ENCODE results near the gene SF3B2. TPM values are rescaled to one million over a fixed set of nuclear protein-coding genes. Genes with fewer than 3 reads are reported as not detected.
A peak's percentile ranks its signal among the peaks of the same experiment; 100 is the strongest.
"Not testable (repeated sequence)": the region's sequence is repeated elsewhere in the genome, so short reads cannot be mapped to it uniquely, and the experiment has no call there.

Gene SF3B2
- polyA plus RNA-seq, 3 donors = 32.1 to 107 (median 52.6) TPM

DNA sequence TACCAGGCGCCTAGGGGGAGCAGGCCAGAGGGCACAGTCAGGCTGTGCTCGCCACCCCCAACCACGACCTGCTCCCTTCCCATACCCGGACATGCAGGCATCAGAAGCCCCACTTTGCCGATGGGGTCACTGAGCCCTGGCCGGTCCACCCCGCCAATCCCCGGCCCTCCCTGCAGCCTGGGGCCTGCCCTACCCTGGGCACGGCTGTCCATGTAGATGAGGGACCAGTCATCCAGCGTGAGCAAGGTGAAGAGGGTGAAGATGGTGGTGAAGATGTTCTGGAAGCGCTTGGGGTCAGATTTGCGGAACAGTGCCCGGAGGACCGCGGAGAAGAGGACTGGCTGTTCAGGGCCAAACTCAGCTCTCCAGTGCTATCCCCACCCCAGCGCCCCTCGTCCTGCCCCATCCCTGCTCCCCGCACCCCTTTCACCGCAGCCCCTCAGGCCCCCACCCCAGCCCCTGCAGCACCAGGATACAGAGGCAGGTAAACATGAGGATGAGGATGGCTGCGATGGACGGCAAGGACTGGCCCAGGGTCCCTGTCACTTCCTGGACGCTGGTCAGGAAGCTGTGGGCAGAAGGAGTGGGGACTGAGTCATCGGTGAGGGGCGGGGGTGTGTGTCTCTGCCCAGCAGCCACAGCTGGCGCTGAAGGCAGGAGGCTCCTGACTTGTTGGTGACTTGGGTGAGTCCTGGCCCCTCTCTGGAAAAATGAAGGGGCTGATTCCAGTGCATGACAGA is 31.4 kb upstream of the SF3B2 start:
- H3K4me1 ChIP-seq (ENCODE audit: control insufficient read depth in 1 of 2, insufficient read depth in 2 of 2, low read length in 2 of 2) = peaks cover 31 to 32% of the 10 kb centered on the region in 2 donors
- peak overlapping the region; percentile 31 to 91 for H3K27ac ChIP-seq (ENCODE audit: low read depth in 1 of 2, low read length in 2 of 2)
- H3K27me3 Mint-ChIP-seq (ENCODE audit: low read depth in 3 of 3) = peaks cover 9 to 11% (median 10%) of the 10 kb centered on the region in 3 donors
- TF ChIP-seq, protein P1, sequence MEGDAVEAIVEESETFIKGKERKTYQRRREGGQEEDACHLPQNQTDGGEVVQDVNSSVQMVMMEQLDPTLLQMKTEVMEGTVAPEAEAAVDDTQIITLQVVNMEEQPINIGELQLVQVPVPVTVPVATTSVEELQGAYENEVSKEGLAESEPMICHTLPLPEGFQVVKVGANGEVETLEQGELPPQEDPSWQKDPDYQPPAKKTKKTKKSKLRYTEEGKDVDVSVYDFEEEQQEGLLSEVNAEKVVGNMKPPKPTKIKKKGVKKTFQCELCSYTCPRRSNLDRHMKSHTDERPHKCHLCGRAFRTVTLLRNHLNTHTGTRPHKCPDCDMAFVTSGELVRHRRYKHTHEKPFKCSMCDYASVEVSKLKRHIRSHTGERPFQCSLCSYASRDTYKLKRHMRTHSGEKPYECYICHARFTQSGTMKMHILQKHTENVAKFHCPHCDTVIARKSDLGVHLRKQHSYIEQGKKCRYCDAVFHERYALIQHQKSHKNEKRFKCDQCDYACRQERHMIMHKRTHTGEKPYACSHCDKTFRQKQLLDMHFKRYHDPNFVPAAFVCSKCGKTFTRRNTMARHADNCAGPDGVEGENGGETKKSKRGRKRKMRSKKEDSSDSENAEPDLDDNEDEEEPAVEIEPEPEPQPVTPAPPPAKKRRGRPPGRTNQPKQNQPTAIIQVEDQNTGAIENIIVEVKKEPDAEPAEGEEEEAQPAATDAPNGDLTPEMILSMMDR (IDR thresholded peaks at IDR 0.05) = no peak
- peaks cover 8 to 9% of the 10 kb centered on the region in 2 donors for H3K36me3 ChIP-seq (replicated peaks in 1 of 2; ENCODE audit: control insufficient read depth in 1 of 2, insufficient read depth in 2 of 2, low read length in 2 of 2)
- H2AFZ ChIP-seq (ENCODE audit: insufficient read depth, low read depth, low read length, poor library complexity, severe bottlenecking) = peak overlapping the region; percentile 68
- WGBS (ENCODE audit: insufficient coverage) = 57% methylated on average over 15 of the region's 25 CpGs
- no peaks in the 10 kb centered on the region for H3K9me3 ChIP-seq (replicated peaks in 1 of 2; ENCODE audit: control insufficient read depth in 1 of 2, insufficient read depth in 1 of 2, low read length in 2 of 2)
- DNase-seq = peak; percentile 90 to 96 (median 95)
- H3K4me2 ChIP-seq (replicated peaks; ENCODE audit: extremely low read depth, low read length, poor library complexity, severe bottlenecking) = peak overlapping the region; percentile 70
- peaks cover 31% of the 10 kb centered on the region for H3K4me1 Mint-ChIP-seq
- peaks cover 0 to 4% of the 10 kb centered on the region in 2 donors for H3K27me3 ChIP-seq (ENCODE audit: control insufficient read depth in 2 of 2, insufficient read depth in 2 of 2, low read length in 2 of 2)
- H3K9me3 Mint-ChIP-seq = peaks cover 0 to 2% (median 0%) of the 10 kb centered on the region in 7 donors
- intact Hi-C loops (cut with micrococcal nuclease) = loop anchor here in 1 of 2 donors (5.0 kb wide), 1 partner anchor 33 kb away; no protein-coding TSS in a partner anchor
- H3K4me3 Mint-ChIP-seq = peak overlapping the region; percentile 65 to 77
- H4K20me1 ChIP-seq (ENCODE audit: insufficient read depth, low read length) = no peaks in the 10 kb centered on the region
- H3K4me3 ChIP-seq (replicated peaks in 1 of 3; ENCODE audit: low read depth in 2 of 3, low read length in 3 of 3) = peak overlapping the region in 2 of 3 experiments; percentile 18 to 69
- H3K27ac Mint-ChIP-seq = peak overlapping the region; percentile 77 to 96 (median 91)
- peak overlapping the region; percentile 69 for H3K9ac ChIP-seq (ENCODE audit: insufficient read depth, low read length, poor library complexity, severe bottlenecking)
- peaks cover 20 to 26% of the 10 kb centered on the region in 2 donors for H3K36me3 Mint-ChIP-seq
- H3K79me2 ChIP-seq (ENCODE audit: insufficient read depth, low read length) = peaks cover 11% of the 10 kb centered on the region

DNA sequence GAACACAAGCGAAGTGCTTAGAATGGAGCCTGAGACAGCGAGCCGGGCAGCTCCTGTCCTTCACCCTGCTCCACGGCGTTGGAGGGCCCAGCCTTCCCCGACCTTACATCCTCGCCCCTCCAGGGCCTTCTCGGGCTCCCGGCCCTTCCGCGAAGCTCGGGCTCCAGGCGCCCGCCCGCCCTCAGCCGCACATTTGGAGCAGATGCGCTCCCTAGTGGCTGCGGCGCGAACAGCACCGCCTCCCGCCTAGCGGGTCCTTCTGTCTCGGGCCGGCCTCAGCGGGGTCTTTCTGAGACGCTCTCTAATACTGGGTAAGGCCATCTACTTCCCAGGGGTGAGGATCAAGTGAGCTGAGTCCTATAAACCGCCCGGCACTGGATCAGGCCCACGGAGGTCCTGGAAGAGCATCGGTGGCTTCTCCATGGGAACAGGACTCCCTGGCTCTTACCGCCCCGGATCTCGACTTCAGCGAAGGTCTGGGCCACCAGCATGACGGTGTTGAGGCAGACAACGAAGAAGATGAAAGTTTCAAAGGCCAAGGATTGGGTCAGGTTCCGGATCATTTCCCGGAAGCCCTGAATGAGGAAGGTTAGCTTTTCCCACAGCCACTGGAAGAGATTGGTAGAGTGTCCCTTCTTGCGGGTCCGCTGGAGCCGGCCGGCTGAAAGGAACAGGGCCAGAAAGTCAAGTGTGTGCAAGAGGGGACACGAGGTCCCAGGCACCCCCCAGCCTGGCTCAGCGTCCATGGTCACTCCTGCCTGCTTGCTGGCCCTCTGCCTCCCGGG is 29.6 kb upstream of the SF3B2 start:
- Mint-ChIP-seq H3K4me3 (peak overlapping the region; percentile 57 to 84), H3K36me3 (peaks cover 9 to 12% of the 10 kb centered on the region in 2 donors), H3K9me3 (peaks cover 0 to 2% (median 0%) of the 10 kb centered on the region in 7 donors), H3K27me3 (ENCODE audit: low read depth in 3 of 3) (peaks cover 11 to 14% (median 13%) of the 10 kb centered on the region in 3 donors), H3K4me1 (peaks cover 31% of the 10 kb centered on the region), H3K27ac (peak overlapping the region in 5 of 7 donors; percentile 30 to 93 (median 77))
- H3K36me3 ChIP-seq (replicated peaks in 1 of 2; ENCODE audit: control insufficient read depth in 1 of 2, insufficient read depth in 2 of 2, low read length in 2 of 2) = peaks cover 0 to 5% of the 10 kb centered on the region in 2 donors
- H3K27ac ChIP-seq (ENCODE audit: low read depth in 1 of 2, low read length in 2 of 2) = no peak overlapping the region
- H3K4me1 ChIP-seq (ENCODE audit: control insufficient read depth in 1 of 2, insufficient read depth in 2 of 2, low read length in 2 of 2) = peaks cover 31 to 32% of the 10 kb centered on the region in 2 donors
- H4K20me1 ChIP-seq (ENCODE audit: insufficient read depth, low read length) = no peaks in the 10 kb centered on the region
- H3K4me3 ChIP-seq (replicated peaks in 1 of 3; ENCODE audit: low read depth in 2 of 3, low read length in 3 of 3) = peak overlapping the region in 1 of 3 experiments; percentile 42
- peak overlapping the region; percentile 34 for H3K9ac ChIP-seq (ENCODE audit: insufficient read depth, low read length, poor library complexity, severe bottlenecking)
- H3K79me2 ChIP-seq (ENCODE audit: insufficient read depth, low read length) = peaks cover 11% of the 10 kb centered on the region
- peak; percentile 65 to 76 (median 70) for DNase-seq
- H3K4me2 ChIP-seq (replicated peaks; ENCODE audit: extremely low read depth, low read length, poor library complexity, severe bottlenecking) = peak overlapping the region; percentile 69
- peaks cover 0 to 4% of the 10 kb centered on the region in 2 donors for H3K27me3 ChIP-seq (ENCODE audit: control insufficient read depth in 2 of 2, insufficient read depth in 2 of 2, low read length in 2 of 2)
- peak overlapping the region; percentile 80 for H2AFZ ChIP-seq (ENCODE audit: insufficient read depth, low read depth, low read length, poor library complexity, severe bottlenecking)
- intact Hi-C loops (cut with micrococcal nuclease) = loop anchor here in 1 of 2 donors (2.0 to 5.0 kb wide), 2 partner anchors 20 to 35 kb away; partner anchors contain the start of genes BANF1 and EIF1AD
- no peaks in the 10 kb centered on the region for H3K9me3 ChIP-seq (replicated peaks in 1 of 2; ENCODE audit: control insufficient read depth in 1 of 2, insufficient read depth in 1 of 2, low read length in 2 of 2)
- 17% methylated on average over 45 of the region's 46 CpGs for WGBS (ENCODE audit: insufficient coverage)
- TF ChIP-seq, protein P1 (IDR thresholded peaks at IDR 0.05) = peak; percentile 98

DNA sequence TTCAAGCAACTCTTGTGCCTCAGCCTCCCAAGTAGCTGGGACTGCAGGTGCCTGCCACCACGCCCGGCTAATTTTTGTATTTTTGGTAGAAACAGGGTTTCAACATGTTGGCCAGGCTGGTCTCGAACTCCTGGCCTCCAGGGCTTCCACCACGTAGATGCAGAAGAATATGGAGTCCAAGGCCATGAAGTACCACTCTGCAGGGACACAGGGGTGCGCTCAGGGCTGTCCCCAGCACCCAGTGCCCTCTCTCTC is 29.1 kb upstream of the SF3B2 start:
- H3K4me1 ChIP-seq (ENCODE audit: control insufficient read depth in 1 of 2, insufficient read depth in 2 of 2, low read length in 2 of 2) = peaks cover 31 to 32% of the 10 kb centered on the region in 2 donors
- not testable (repeated sequence) for H3K9me3 ChIP-seq (replicated peaks in 1 of 2; ENCODE audit: control insufficient read depth in 1 of 2, insufficient read depth in 1 of 2, low read length in 2 of 2); DNase-seq; H3K4me2 ChIP-seq (replicated peaks; ENCODE audit: extremely low read depth, low read length, poor library complexity, severe bottlenecking); H2AFZ ChIP-seq (ENCODE audit: insufficient read depth, low read depth, low read length, poor library complexity, severe bottlenecking); H4K20me1 ChIP-seq (ENCODE audit: insufficient read depth, low read length); H3K4me3 Mint-ChIP-seq; H3K27me3 ChIP-seq (ENCODE audit: control insufficient read depth in 2 of 2, insufficient read depth in 2 of 2, low read length in 2 of 2); H3K9ac ChIP-seq (ENCODE audit: insufficient read depth, low read length, poor library complexity, severe bottlenecking); H3K36me3 Mint-ChIP-seq; H3K36me3 ChIP-seq (replicated peaks in 1 of 2; ENCODE audit: control insufficient read depth in 1 of 2, insufficient read depth in 2 of 2, low read length in 2 of 2); H3K27ac ChIP-seq (ENCODE audit: low read depth in 1 of 2, low read length in 2 of 2); H3K4me3 ChIP-seq (replicated peaks in 1 of 3; ENCODE audit: low read depth in 2 of 3, low read length in 3 of 3); H3K9me3 Mint-ChIP-seq
- Mint-ChIP-seq H3K27ac (peak overlapping the region in 1 of 7 donors; percentile 77), H3K4me1 (peaks cover 31% of the 10 kb centered on the region), H3K27me3 (ENCODE audit: low read depth in 3 of 3) (peaks cover 14 to 18% (median 18%) of the 10 kb centered on the region in 3 donors)
- 100% methylated on average over 1 of the region's 5 CpGs for WGBS (ENCODE audit: insufficient coverage)
- intact Hi-C loops (cut with micrococcal nuclease) = loop anchor here in 1 of 2 donors (2.0 to 5.0 kb wide), 2 partner anchors 20 to 36 kb away; partner anchors contain the start of genes BANF1 and EIF1AD
- H3K79me2 ChIP-seq (ENCODE audit: insufficient read depth, low read length) = peaks cover 11% of the 10 kb centered on the region

Measured in CD14-positive monocyte (primary cell).